ENCODE results near the gene NPTN. TPM values are rescaled to one million over a fixed set of nuclear protein-coding genes. Genes with fewer than 3 reads are reported as not detected.

NPTN gene
- total and polyA plus RNA-seq, 12 donors: 26.5 to 197 (median 127) TPM

DNA sequence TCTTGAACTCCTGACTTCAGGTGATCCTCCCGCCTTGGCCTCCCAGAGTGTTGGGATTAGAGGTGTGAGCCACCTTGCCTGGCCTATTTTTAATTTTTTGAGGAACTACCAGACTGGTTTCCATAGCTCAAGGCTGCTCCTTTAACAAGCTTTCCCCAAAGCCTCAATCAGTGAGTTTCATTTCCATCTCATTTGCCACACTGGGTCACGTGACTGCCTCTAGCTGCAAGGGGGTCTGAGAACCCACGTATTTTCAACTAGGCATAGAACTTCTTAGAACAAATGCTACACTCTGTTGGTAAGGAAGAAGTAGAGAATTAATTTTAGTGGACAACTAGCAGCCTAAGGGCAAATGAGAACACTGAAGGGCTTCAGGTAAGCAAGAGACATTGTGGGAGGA lies 47.9 kb upstream of the NPTN start:
- Histone ChIP-seq H3K27ac (no peak overlapping the region), H3K27me3 (no peaks in the 10 kb centered on the region), H3K9me3 (replicated peaks in 1 of 3) (no peaks in the 10 kb centered on the region), H3K4me1 (replicated peaks in 1 of 2) (peaks cover 17 to 26% of the 10 kb centered on the region in 2 donors), H3K4me3 (no peak overlapping the region), H3K36me3 (replicated peaks in 1 of 2) (no peaks in the 10 kb centered on the region)
- DNase-seq: no peak
- TF ChIP-seq, protein P1, sequence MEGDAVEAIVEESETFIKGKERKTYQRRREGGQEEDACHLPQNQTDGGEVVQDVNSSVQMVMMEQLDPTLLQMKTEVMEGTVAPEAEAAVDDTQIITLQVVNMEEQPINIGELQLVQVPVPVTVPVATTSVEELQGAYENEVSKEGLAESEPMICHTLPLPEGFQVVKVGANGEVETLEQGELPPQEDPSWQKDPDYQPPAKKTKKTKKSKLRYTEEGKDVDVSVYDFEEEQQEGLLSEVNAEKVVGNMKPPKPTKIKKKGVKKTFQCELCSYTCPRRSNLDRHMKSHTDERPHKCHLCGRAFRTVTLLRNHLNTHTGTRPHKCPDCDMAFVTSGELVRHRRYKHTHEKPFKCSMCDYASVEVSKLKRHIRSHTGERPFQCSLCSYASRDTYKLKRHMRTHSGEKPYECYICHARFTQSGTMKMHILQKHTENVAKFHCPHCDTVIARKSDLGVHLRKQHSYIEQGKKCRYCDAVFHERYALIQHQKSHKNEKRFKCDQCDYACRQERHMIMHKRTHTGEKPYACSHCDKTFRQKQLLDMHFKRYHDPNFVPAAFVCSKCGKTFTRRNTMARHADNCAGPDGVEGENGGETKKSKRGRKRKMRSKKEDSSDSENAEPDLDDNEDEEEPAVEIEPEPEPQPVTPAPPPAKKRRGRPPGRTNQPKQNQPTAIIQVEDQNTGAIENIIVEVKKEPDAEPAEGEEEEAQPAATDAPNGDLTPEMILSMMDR (IDR thresholded peaks at IDR 0.05): no peak
- no peak for TF ChIP-seq POLR2A (IDR thresholded peaks at IDR 0.05)
- intact Hi-C loops (cut with DNase I): no loop called here
- 73 to 79% (median 77%) methylated on average over 3 of the region's 3 CpGs for WGBS, 4 donors

DNA sequence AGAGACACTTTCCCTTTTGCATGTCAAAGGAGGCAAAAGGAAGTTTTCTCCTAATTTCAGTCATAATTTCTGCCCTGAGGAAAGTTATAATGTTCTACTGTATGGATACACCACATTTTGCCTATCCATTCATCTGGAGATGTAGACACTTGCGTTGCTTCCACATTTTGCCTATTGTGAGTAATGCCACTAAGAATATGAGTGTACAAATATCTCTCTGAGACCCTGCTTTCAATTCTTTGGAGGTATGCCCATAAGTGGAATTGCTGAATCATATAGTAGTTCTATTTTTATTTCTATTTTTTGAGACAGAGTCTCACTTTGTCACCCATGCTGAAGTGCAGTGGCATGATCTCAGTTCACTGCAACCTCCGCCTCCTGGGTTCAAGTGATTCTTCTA lies 47.4 kb upstream of the NPTN start:
- intact Hi-C loops (cut with DNase I): no loop called here

DNA sequence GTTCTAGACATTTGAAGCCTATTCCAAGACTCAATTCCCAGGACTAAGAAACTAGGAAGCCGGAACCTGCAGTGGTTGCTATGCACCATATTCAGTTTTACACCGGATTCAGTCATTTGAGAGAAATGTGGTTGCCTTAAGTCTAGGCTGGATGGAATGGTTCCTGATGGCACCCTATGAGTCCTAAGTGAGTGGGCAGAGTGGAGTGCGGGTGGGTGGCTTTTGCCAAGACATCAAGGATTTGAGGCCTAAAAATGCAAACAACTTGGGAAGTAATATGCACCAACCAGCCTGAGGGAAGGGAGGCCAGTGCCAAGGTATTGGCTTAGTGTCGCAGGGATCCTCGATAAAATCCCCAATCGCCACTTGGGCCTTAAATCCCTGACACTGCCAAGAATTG lies 46.8 kb upstream of the NPTN start:
- no peak overlapping the region for H3K27ac ChIP-seq
- H3K4me3 ChIP-seq: no peak overlapping the region
- DNase-seq: no peak
- TF ChIP-seq, protein P1 (IDR thresholded peaks at IDR 0.05): no peak
- TF ChIP-seq POLR2A (IDR thresholded peaks at IDR 0.05): no peak
- H3K9me3 ChIP-seq (replicated peaks in 1 of 3): no peaks in the 10 kb centered on the region
- no peaks in the 10 kb centered on the region for H3K36me3 ChIP-seq (replicated peaks in 1 of 2)
- H3K27me3 ChIP-seq: no peaks in the 10 kb centered on the region
- WGBS, 4 donors: 97 to 98% (median 97%) methylated on average over 6 of the region's 6 CpGs
- H3K4me1 ChIP-seq (replicated peaks in 1 of 2): peaks cover 10 to 20% of the 10 kb centered on the region in 2 donors
- intact Hi-C loops (cut with DNase I): no loop called here

More for the DNA sequence above, 47.4 kb upstream of the NPTN start:
- DNase-seq: no peak
- WGBS, 4 donors: 81 to 91% (median 88%) methylated on average over 2 of the region's 2 CpGs
- no peak for TF ChIP-seq POLR2A (IDR thresholded peaks at IDR 0.05)
- TF ChIP-seq, protein P1 (IDR thresholded peaks at IDR 0.05): no peak
- H3K27ac ChIP-seq: no peak overlapping the region
- H3K9me3 ChIP-seq (replicated peaks in 1 of 3): no peaks in the 10 kb centered on the region
- H3K27me3 ChIP-seq: no peaks in the 10 kb centered on the region
- H3K36me3 ChIP-seq (replicated peaks in 1 of 2): no peaks in the 10 kb centered on the region
- peaks cover 12 to 21% of the 10 kb centered on the region in 2 donors for H3K4me1 ChIP-seq (replicated peaks in 1 of 2)
- H3K4me3 ChIP-seq: no peak overlapping the region

DNA sequence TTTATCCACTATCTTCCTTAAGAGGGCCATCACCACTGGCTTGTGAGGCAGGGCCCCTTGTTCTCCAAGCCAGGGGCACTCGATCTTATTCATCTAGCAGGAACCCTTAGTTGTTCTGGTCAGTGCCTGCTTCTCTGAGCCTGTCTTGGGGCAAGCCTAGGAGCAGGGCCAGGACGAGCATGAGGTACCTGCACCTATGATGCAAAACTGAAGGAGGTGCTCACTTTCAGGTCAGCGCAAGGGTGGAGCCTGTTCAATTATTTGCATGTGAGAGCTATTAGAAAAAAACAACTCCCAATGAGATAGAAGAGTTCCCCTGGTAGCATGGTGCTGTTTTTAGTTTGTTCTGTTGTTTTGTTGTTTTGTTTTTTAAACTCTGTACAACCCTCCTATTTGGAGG lies 46.0 kb upstream of the NPTN start:
- WGBS, 4 donors: 83 to 93% (median 86%) methylated on average over 3 of the region's 3 CpGs
- H3K27ac ChIP-seq: no peak overlapping the region

More for the DNA sequence above, 46.0 kb upstream of the NPTN start:
- H3K4me1 ChIP-seq (replicated peaks in 1 of 2): peaks cover 10 to 20% of the 10 kb centered on the region in 2 donors
- no peaks in the 10 kb centered on the region for H3K9me3 ChIP-seq (replicated peaks in 1 of 3)
- H3K4me3 ChIP-seq: no peak overlapping the region
- no peak for DNase-seq
- no peaks in the 10 kb centered on the region for H3K36me3 ChIP-seq (replicated peaks in 1 of 2)
- H3K27me3 ChIP-seq: no peaks in the 10 kb centered on the region
- intact Hi-C loops (cut with DNase I): no loop called here
- no peak for TF ChIP-seq POLR2A (IDR thresholded peaks at IDR 0.05)
- TF ChIP-seq, protein P1 (IDR thresholded peaks at IDR 0.05): no peak

All from adrenal gland (tissue), 12 donors.